ACC112 (cell line): ENCODE results near the gene ZNF665.
"Not testable (repeated sequence)": the region's sequence is repeated elsewhere in the genome, so short reads cannot be mapped to it uniquely, and the experiment has no call there.

Experiments used
- H2AFZ ChIP-seq: fragments of 200-600 bp; sonication (generic); one replicate; pipeline ENCODE4 v1.6.0; 2017; ENCODE audit warnings: antibody characterized with exemption, low read length; ENCODE audit not compliant: unreplicated experiment
- H3K27ac ChIP-seq: fragments of 200-600 bp; sonication (generic); 2 replicates; pipeline ENCODE4 v1.5.1; 2014; ENCODE audit warnings: low read depth, mild to moderate bottlenecking, antibody characterized with exemption, low read length, moderate library complexity
- H3K27me3 ChIP-seq: fragments of 200-600 bp; sonication (generic); 2 replicates; pipeline ENCODE4 v1.6.1; 2014; ENCODE audit warnings: mild to moderate bottlenecking, antibody characterized with exemption, low read length, moderate library complexity, mixed read lengths; ENCODE audit not compliant: insufficient read depth
- H3K36me3 ChIP-seq: fragments of 200-600 bp; sonication (generic); 2 replicates; pipeline ENCODE4 v1.6.1; 2016; ENCODE audit warnings: mild to moderate bottlenecking, antibody characterized with exemption, low read length, moderate library complexity, mixed read lengths; ENCODE audit not compliant: insufficient read depth
- H3K4me1 ChIP-seq: fragments of 200-600 bp; sonication (generic); one replicate; pipeline ENCODE4 v1.6.1; 2016; ENCODE audit warnings: low read length, mixed read lengths; ENCODE audit not compliant: insufficient read depth, unreplicated experiment, control insufficient read depth
- H3K4me3 ChIP-seq: fragments of 200-600 bp; sonication (generic); 2 replicates; pipeline ENCODE4 v1.5.1; 2014; ENCODE audit warnings: mild to moderate bottlenecking, low read depth, low read length
- H3K79me2 ChIP-seq: fragments of 200-600 bp; sonication (generic); one replicate; pipeline ENCODE4 v1.6.0; 2016; ENCODE audit warnings: low read length; ENCODE audit not compliant: control insufficient read depth, unreplicated experiment, insufficient read depth

The ZNF665 gene

GRCh38 chr19:53192771-53193534 is at the start of gene ZNF665:
Gene ZNF665 (minus strand): TSS chr19:53193358. CDS start chr19:53182898, 10,460 bp downstream.
- Histone ChIP-seq H3K4me1 (peaks cover 5% of the 10 kb centered on the region), H3K4me3 (peak within 1 kb of the TSS; percentile 97), H2AFZ (peak within 1 kb of the TSS; percentile 98), H3K36me3 (no peaks in the 10 kb centered on the region), H3K27ac (peak within 1 kb of the TSS; percentile 45; the same call in 1 of the 2 replicates), H3K79me2 (peaks cover 2% of the 10 kb centered on the region), H3K27me3 (no peaks in the 10 kb centered on the region)

GRCh38 chr19:53237114-53237777 is 44.1 kb upstream of the ZNF665 start:
- H3K27me3 ChIP-seq, result no peaks in the 10 kb centered on the region
- peaks cover 44% of the 10 kb centered on the region for H3K36me3 ChIP-seq
- no peaks in the 10 kb centered on the region for H3K79me2 ChIP-seq
- no peak overlapping the region for H2AFZ ChIP-seq
- no peaks in the 10 kb centered on the region for H3K4me1 ChIP-seq
- no peak overlapping the region for H3K27ac ChIP-seq
- no peak overlapping the region for H3K4me3 ChIP-seq

DNA sequence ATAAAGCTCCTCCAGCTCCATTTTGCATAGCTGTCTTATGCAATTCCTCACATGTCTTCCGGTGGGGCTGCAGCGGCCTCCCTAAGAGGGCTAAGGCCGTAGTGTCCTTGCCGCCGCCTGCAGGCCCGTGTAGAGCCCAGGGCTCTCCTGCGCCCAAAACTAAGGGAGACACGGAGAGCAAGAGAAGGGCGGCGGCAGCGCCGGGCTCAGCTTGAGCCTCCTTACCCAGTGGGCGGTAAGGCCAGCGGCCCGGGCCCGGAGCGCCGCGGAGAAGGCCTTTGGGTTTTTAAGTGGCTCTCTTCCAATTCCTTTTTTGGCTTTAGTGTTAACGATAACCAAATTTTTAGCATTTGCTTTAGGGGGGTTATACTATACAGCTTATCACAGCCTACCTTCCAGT is 31.4 kb upstream of the ZNF665 start:
- Histone ChIP-seq H3K4me1 (no peaks in the 10 kb centered on the region), H2AFZ (no peak overlapping the region), H3K27me3 (no peaks in the 10 kb centered on the region), H3K79me2 (no peaks in the 10 kb centered on the region), H3K36me3 (no peaks in the 10 kb centered on the region), H3K27ac (no peak overlapping the region), H3K4me3 (no peak overlapping the region)

DNA sequence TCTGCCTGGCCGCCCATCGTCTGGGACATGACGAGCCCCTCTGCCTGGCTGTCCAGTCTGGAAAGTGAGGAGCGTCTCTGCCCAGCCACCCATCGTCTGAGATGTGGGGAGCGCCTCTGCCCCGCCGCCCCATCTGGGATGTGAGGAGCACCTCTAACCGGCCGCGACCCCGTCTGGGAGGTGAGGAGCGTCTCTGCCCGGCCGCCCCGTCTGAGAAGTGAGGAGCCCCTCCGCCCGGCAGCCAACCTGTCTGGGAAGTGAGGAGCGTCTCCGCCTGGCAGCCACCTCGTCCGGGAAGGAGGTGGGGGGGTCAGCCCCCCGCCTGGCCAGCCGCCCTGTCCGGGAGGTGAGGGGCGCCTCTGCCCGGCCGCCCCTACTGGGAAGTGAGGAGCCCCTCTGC is 29.6 kb upstream of the ZNF665 start:
- H3K27me3 ChIP-seq, H3K27ac ChIP-seq, H3K36me3 ChIP-seq, H3K79me2 ChIP-seq, H3K4me1 ChIP-seq, H3K4me3 ChIP-seq, H2AFZ ChIP-seq: not testable (repeated sequence)

DNA sequence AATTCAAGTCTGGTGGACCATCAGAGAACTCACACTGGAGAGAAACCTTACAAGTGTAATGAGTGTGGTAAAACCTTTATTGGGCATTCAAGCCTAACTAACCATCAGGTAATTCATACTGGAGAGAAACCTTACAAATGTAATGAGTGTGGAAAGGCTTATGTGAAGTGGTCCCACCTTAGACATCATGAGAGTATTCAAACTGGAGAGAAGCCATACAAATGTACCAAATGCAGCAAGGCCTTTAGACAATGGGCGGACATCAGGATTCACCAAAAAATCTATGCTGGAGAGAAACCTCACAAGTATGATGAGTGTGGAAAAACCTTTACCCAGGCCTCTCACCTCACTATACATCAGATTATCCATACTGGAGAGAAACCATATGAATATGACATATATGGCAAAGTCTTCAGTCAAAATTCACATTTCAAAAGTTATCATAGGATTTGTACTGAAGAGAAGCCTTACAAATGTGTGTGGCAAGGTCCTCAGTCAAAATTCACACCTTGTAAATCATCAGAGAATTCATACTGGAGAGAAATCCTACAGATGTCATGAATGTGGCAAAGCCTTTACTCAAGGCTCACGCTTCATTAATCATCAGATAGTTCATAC is 19.7 kb upstream of the ZNF665 start:
- H3K4me1 ChIP-seq, result no peaks in the 10 kb centered on the region
- H3K27ac ChIP-seq, result no peak overlapping the region
- no peaks in the 10 kb centered on the region for H3K27me3 ChIP-seq
- no peak overlapping the region for H3K4me3 ChIP-seq
- no peak overlapping the region for H2AFZ ChIP-seq
- no peaks in the 10 kb centered on the region for H3K79me2 ChIP-seq
- H3K36me3 ChIP-seq, result peaks cover 15% of the 10 kb centered on the region

DNA sequence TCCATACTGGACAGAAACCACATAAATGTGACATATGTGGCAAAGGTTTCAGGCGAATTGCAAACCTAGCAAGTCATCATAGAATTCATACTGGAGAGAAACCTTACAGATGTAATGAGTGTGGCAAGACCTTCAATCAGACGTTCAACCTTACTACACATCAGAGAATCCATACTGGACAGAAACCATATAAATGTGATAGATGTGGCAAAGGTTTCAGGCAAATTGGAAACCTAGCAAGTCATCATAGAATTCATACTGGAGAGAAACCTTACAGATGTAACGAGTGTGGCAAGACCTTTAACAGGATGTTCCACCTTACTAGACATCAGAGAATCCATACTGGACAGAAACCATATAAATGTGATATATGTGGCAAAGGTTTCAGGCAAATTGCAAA is 18.4 kb upstream of the ZNF665 start:
- not testable (repeated sequence) for H3K27me3 ChIP-seq, H3K79me2 ChIP-seq, H2AFZ ChIP-seq, H3K27ac ChIP-seq, H3K4me1 ChIP-seq, H3K4me3 ChIP-seq
- H3K36me3 ChIP-seq, result peaks cover 15% of the 10 kb centered on the region

DNA sequence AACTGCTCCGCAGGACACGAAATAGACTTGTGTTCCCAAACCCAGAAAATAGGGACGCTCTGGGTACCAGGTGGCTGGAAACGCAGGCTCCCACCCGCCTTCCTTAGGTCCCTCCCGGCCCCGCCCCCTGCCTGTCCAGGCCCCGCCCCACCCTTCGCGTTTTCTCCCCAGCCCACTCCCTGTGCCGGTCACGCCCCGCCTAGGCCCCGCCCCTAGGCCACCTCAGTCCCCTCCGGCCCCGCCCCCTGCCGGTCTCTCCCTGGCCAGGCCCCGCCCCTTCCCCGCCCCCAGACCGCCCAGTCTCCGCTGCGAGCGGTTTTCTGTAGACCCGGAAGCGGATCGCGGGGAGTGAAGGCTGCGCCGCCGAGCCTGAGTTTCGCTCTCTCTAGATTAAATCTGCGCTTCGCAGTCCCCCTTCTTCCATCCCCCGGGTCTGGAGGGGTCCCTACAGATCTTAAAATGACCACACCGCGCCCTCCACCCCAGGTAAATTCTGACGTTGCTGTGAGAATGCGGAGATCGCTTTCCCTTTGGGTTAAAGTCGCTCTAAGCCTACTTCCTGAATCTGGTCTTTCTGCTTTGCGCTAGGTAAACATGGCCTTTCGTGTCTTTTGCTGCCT is 3.7 kb upstream of the ZNF665 start:
- Histone ChIP-seq H3K4me1 (peaks cover 4% of the 10 kb centered on the region), H2AFZ (peak overlapping the region; percentile 86), H3K4me3 (peak overlapping the region; percentile 88), H3K27me3 (no peaks in the 10 kb centered on the region), H3K27ac (peak overlapping the region; percentile 41), H3K36me3 (peaks cover 15% of the 10 kb centered on the region), H3K79me2 (peaks cover 2% of the 10 kb centered on the region)

DNA sequence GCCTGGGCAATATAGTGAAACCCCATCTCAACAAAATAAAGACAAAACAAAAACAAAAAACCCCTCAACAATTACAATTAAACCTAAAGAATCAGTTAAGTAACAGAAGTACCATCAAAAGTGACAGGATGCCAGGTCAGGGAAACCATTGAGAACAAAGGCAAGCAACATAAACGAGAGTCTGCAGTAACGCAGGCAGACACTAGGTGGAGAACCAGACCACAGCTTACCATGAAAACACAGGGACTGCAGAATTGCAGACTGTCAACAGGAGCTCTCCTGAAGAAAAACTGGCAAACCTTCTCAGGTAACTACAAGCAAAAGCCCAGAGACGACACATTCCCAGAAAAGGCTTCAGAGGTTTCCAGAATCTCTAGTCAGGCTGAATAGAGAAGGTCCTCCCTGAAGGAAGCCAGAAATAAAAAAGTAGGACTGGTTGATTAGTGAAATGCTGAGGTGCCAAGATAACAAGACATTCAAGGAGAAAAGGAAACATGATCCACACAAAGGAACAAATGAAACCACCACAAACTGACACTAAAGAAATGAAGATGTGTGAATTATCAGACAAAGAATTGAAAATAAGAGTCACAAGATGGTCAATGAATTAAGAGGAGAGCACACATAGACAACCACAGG is 2.2 kb upstream of the ZNF665 start:
- H3K36me3 ChIP-seq, result peaks cover 8% of the 10 kb centered on the region; the same call in 1 of the 2 replicates
- H3K4me1 ChIP-seq, result peaks cover 5% of the 10 kb centered on the region
- no peak overlapping the region for H2AFZ ChIP-seq
- H3K4me3 ChIP-seq, result no peak overlapping the region
- H3K27ac ChIP-seq, result no peak overlapping the region
- no peaks in the 10 kb centered on the region for H3K27me3 ChIP-seq
- H3K79me2 ChIP-seq, result peaks cover 2% of the 10 kb centered on the region

DNA sequence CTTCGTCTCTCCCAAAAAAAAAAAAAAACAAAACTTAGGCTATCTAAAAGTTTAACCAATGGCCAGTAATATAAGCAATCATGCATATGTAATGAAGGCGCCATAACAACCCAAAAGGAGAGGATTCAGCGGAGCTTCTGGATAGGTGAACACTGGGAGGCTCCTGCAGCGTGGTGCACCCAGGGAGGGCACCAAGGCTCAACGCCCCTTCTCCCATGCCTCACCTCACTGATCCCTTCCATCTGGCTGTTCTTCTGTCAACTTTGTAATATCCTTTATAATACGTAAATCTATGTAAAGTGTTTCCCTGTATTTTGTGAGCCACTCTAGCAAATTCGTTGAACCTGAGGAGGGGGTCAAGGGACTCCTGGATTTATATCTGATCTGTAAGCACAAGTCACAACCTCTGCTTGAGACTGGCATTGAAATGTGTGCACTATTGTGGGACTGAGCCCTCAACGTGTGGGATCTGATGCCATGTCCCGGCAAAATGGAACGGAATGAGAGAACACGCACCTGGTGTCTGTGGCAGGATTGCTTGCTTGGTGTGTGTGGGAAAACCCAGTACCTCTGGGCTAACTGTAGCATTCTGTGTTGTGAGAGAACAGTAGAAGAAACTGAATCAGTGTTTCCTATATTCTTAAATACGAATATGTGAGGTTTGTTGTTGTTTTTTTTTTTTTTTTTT is 521 bp upstream of the ZNF665 start:
- Histone ChIP-seq H3K79me2 (peaks cover 2% of the 10 kb centered on the region), H2AFZ (no peak overlapping the region)

GRCh38 chr19:53190253-53190652 is 2.9 kb downstream of the ZNF665 start:
- H3K4me1 ChIP-seq, result peaks cover 5% of the 10 kb centered on the region
- H3K36me3 ChIP-seq, result no peaks in the 10 kb centered on the region
- no peak overlapping the region for H2AFZ ChIP-seq
- no peaks in the 10 kb centered on the region for H3K27me3 ChIP-seq
- no peak overlapping the region for H3K4me3 ChIP-seq
- H3K79me2 ChIP-seq, result no peaks in the 10 kb centered on the region
- no peak overlapping the region for H3K27ac ChIP-seq

More for the DNA sequence above, 521 bp upstream of the ZNF665 start:
- Histone ChIP-seq H3K4me3 (peak overlapping the region; percentile 97), H3K4me1 (peaks cover 5% of the 10 kb centered on the region), H3K27ac (no peak overlapping the region), H3K27me3 (no peaks in the 10 kb centered on the region), H3K36me3 (no peaks in the 10 kb centered on the region)
